GM21381 (cell line): Measurements from ENCODE around the gene CHP2.
A peak's percentile ranks its signal among the peaks of the same experiment; 100 is the strongest.

Source experiments
- ATAC-seq: cut with Tn5 transposase; IDR thresholded peaks from one replicate; pipeline ENCODE4 v1.9.1; 2021; ENCODE audit warnings: mild to moderate bottlenecking, moderate library complexity; ENCODE audit not compliant: unreplicated experiment

The CHP2 gene

DNA sequence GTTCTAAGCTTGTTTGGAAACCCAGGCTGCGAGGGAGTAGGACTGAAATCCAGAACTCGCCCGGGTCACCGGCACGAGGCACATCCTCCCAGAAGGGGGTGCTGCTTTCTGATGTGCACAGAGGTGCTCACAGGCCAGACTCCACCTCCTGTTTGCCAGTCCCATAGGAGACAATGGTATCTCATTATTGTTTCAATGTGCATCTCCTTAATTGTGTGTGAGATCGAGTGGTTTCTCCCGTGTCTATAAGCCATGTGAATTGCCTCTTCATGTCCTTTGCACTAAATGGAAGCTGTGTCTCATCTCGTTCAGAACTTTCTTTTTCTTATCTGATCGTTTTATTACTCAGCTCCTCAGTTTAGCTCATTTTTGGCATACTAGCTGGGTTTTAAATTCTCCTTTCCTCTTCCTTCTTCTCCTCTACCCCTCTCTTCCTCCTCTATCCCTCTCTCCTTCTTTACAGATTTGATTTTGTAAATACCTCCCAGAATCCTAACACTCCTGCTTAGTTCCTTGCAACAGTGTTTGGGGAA lies 48.8 kb downstream of the CHP2 start:
- ATAC-seq = peak; percentile 68

GRCh38 chr16:23807028-23807427 lies 52.2 kb downstream of the CHP2 start:
- no peak for ATAC-seq
